Upper lobe of left lung (tissue), 4 donors: ENCODE data around the gene TMEM235.

Experiments
- CTCF ChIP-seq, 6 experiments: fragments of 450-650 bp in 4 of 6; fragments of 200-600 bp in 2 of 6; sonication (generic) in 2 of 6; IDR thresholded peaks; one replicate each; pipeline ENCODE4 v1.5.1; 2016 to 2019; ENCODE audit warnings: antibody characterized with exemption in 6 of 6
- POLR2A ChIP-seq, 4 donors: fragments of 450-650 bp; IDR thresholded peaks; one replicate each; pipeline ENCODE4 v1.5.1; 2016 to 2017; ENCODE audit warnings: antibody characterized with exemption in 4 of 4, mild to moderate bottlenecking in 2 of 4
- POLR2AphosphoS5 ChIP-seq, 2 donors: sonication (generic); formaldehyde crosslinking; IDR thresholded peaks; one replicate each; pipeline ENCODE4 v1.5.1; 2017; ENCODE audit warnings: antibody characterized with exemption in 2 of 2

- no peak for TF ChIP-seq CTCF (IDR thresholded peaks at IDR 0.05)
- no peak for TF ChIP-seq POLR2A (IDR thresholded peaks at IDR 0.05)
- TF ChIP-seq POLR2AphosphoS5 (IDR thresholded peaks at IDR 0.05): no peak
These were observed 38.5 kb downstream of the TMEM235 start for GRCh38 chr17:78269955-78270381.
